Neural progenitor cell (in vitro differentiated cells): ENCODE data around the gene URAD. TPM values are rescaled to one million over a fixed set of nuclear protein-coding genes. Genes with fewer than 3 reads are reported as not detected.

Experiments used
- DNase-seq: peaks from one replicate; pipeline ENCODE4 v3.0.0-alpha.2; 2016; ENCODE audit warnings: low spot score
- H2AFZ ChIP-seq: fragments of 200-600 bp; sonication (generic); replicated peaks from 2 replicates; pipeline ENCODE4 v1.6.1; 2016; ENCODE audit warnings: antibody characterized with exemption
- H3F3A ChIP-seq: fragments of 200-600 bp; sonication (generic); 2 replicates; pipeline ENCODE4 v1.6.1; 2016; ENCODE audit warnings: antibody characterized with exemption, low read depth
- H3K27ac ChIP-seq: fragments of 200-600 bp; sonication (generic); 2 replicates; pipeline ENCODE4 v1.5.1; 2016; ENCODE audit warnings: mild to moderate bottlenecking
- H3K27me3 ChIP-seq: fragments of 200-600 bp; sonication (generic); 2 replicates; pipeline ENCODE4 v1.6.1; 2016; ENCODE audit warnings: mild to moderate bottlenecking, moderate library complexity
- H3K36me3 ChIP-seq: fragments of 200-600 bp; sonication (generic); 2 replicates; pipeline ENCODE4 v1.5.1; 2016
- H3K4me1 ChIP-seq: fragments of 200-600 bp; sonication (generic); 2 replicates; pipeline ENCODE4 v1.6.1; 2016; ENCODE audit warnings: mixed run types
- H3K4me2 ChIP-seq: fragments of 200-600 bp; sonication (generic); 2 replicates; pipeline ENCODE4 v1.6.1; 2016
- H3K4me3 ChIP-seq: fragments of 200-600 bp; sonication (generic); 2 replicates; pipeline ENCODE4 v1.5.1; 2016
- H3K79me2 ChIP-seq: fragments of 200-600 bp; sonication (generic); 2 replicates; pipeline ENCODE4 v1.6.1; 2016; ENCODE audit warnings: low read depth
- H3K9ac ChIP-seq: fragments of 200-600 bp; sonication (generic); 2 replicates; pipeline ENCODE4 v1.6.1; 2016
- H3K9me3 ChIP-seq: fragments of 200-600 bp; sonication (generic); 2 replicates; pipeline ENCODE4 v1.5.1; 2016; ENCODE audit warnings: low read depth
- H4K20me1 ChIP-seq: fragments of 200-600 bp; sonication (generic); 2 replicates; pipeline ENCODE4 v1.6.1; 2016; ENCODE audit warnings: low read depth
- H3K27ac Mint-ChIP-seq: 3 replicates; pipeline ENCODE4 v1.8.0; 2021; ENCODE audit warnings: mixed read lengths
- H3K27me3 Mint-ChIP-seq: 2 replicates; pipeline ENCODE4 v1.8.0; 2022; ENCODE audit warnings: low read depth, mild to moderate bottlenecking, inconsistent platforms, moderate library complexity, mixed read lengths; ENCODE audit not compliant: insufficient read depth
- H3K36me3 Mint-ChIP-seq: 3 replicates; pipeline ENCODE4 v1.8.0; 2021; ENCODE audit warnings: mixed read lengths
- H3K4me1 Mint-ChIP-seq: 3 replicates; pipeline ENCODE4 v1.8.0; 2021; ENCODE audit warnings: mixed read lengths
- H3K4me3 Mint-ChIP-seq: 3 replicates; pipeline ENCODE4 v1.8.0; 2021; ENCODE audit warnings: mild to moderate bottlenecking, moderate library complexity, mixed read lengths
- H3K9me3 Mint-ChIP-seq: 3 replicates; pipeline ENCODE4 v1.8.0; 2020; ENCODE audit warnings: mixed read lengths
- EZH2 ChIP-seq: fragments of 200-600 bp; sonication (generic); IDR thresholded peaks from 2 replicates; pipeline ENCODE4 v1.6.1; 2017; ENCODE audit warnings: antibody characterized with exemption, mild to moderate bottlenecking, moderate library complexity
- EZH2phosphoT487 ChIP-seq: fragments of 200-600 bp; sonication (generic); IDR thresholded peaks from 2 replicates; pipeline ENCODE4 v1.6.1; 2017; ENCODE audit warnings: antibody characterized with exemption
- total RNA-seq: library from RNA; depleted of rRNA; stranded (reverse); fragments of >200 nt; gene quantifications from 2 replicates; pipeline ENCODE4 v1.2.3, GENCODE V29; 2015; ENCODE audit warnings: low replicate concordance
- TF ChIP-seq, protein P1 (sequence below): fragments of 200-600 bp; sonication (generic); IDR thresholded peaks from 2 replicates; pipeline ENCODE4 v1.5.1; 2017; ENCODE audit warnings: antibody characterized with exemption, mild to moderate bottlenecking

The URAD gene
- total RNA-seq, 1 donor from 2014 or later: not detected

DNA sequence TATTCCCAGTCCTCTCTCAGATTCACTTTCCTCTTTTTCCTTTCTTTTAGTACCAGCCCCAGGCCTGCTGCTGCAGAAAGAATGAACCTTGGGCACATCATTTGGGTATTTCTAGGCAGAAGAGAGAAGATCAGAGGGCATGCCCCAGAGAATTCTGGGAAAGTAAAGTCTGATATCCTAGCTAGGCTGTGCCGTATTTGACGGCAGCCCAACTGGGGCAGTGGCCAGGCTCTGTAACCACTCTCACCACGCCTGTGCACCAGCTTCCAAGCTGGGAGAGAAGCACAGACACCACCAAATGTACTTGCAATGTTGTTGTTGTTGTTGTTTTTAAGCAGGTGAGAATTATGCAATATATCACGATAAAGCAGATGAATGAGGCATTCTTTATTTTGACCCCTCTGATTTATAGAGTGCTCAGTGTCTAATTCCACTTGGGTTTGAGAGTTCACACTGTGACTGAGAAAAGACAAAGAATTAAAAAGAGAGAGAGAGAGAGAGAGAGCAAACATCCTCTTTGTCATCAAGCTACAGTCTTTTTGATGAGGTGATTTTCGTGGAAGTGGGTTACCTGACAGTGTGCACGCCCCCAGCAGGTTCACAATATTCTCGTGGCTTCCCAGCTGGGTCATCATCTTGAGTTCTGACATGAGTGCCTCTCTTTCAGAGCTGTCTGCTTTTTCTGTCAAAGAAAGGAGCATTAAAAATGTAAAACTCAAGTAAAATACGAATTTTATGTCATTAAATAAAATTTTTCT is 39.3 kb upstream of the URAD start:
- Mint-ChIP-seq H3K36me3 (no peaks in the 10 kb centered on the region), H3K9me3 (no peaks in the 10 kb centered on the region), H3K4me1 (peaks cover 8% of the 10 kb centered on the region), H3K27me3 (peaks cover 2% of the 10 kb centered on the region), H3K27ac (no peak overlapping the region), H3K4me3 (no peak overlapping the region)
- Histone ChIP-seq H3K4me1 (peaks cover 7% of the 10 kb centered on the region), H3F3A (peaks cover 6% of the 10 kb centered on the region), H3K79me2 (no peaks in the 10 kb centered on the region), H3K4me2 (no peak overlapping the region), H3K36me3 (no peaks in the 10 kb centered on the region), H3K9me3 (no peaks in the 10 kb centered on the region), H3K27ac (no peak overlapping the region), H3K9ac (no peak overlapping the region), H3K27me3 (no peaks in the 10 kb centered on the region), H3K4me3 (no peak overlapping the region), H4K20me1 (no peaks in the 10 kb centered on the region), H2AFZ (no peak overlapping the region)
- no peak for DNase-seq
- TF ChIP-seq EZH2: no peak
- TF ChIP-seq, protein P1, sequence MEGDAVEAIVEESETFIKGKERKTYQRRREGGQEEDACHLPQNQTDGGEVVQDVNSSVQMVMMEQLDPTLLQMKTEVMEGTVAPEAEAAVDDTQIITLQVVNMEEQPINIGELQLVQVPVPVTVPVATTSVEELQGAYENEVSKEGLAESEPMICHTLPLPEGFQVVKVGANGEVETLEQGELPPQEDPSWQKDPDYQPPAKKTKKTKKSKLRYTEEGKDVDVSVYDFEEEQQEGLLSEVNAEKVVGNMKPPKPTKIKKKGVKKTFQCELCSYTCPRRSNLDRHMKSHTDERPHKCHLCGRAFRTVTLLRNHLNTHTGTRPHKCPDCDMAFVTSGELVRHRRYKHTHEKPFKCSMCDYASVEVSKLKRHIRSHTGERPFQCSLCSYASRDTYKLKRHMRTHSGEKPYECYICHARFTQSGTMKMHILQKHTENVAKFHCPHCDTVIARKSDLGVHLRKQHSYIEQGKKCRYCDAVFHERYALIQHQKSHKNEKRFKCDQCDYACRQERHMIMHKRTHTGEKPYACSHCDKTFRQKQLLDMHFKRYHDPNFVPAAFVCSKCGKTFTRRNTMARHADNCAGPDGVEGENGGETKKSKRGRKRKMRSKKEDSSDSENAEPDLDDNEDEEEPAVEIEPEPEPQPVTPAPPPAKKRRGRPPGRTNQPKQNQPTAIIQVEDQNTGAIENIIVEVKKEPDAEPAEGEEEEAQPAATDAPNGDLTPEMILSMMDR: no peak
- TF ChIP-seq EZH2phosphoT487: no peak

- no peaks in the 10 kb centered on the region for H3K36me3 Mint-ChIP-seq
- peaks cover 14% of the 10 kb centered on the region for H3K4me1 Mint-ChIP-seq
- no peaks in the 10 kb centered on the region for H3K9me3 ChIP-seq
These were observed 38.6 kb upstream of the URAD start for GRCh38 chr13:28027071-28027470.

GRCh38 chr13:28026508-28026907 is 38.0 kb upstream of the URAD start:
- no peak overlapping the region for H3K4me2 ChIP-seq
- H3K27me3 Mint-ChIP-seq: peaks cover 2% of the 10 kb centered on the region
- H3K27ac Mint-ChIP-seq: no peak overlapping the region
- no peak for DNase-seq
- peaks cover 10% of the 10 kb centered on the region for H3F3A ChIP-seq
- H3K79me2 ChIP-seq: no peaks in the 10 kb centered on the region
- TF ChIP-seq EZH2phosphoT487 (no peak), EZH2 (no peak)
- TF ChIP-seq, protein P1: no peak
- H3K9me3 ChIP-seq: no peaks in the 10 kb centered on the region
- no peaks in the 10 kb centered on the region for H3K36me3 ChIP-seq
- no peaks in the 10 kb centered on the region for H3K9me3 Mint-ChIP-seq
- no peaks in the 10 kb centered on the region for H3K36me3 Mint-ChIP-seq
- no peak overlapping the region for H3K4me3 ChIP-seq
- H3K27ac ChIP-seq: no peak overlapping the region
- H4K20me1 ChIP-seq: no peaks in the 10 kb centered on the region
- H2AFZ ChIP-seq: no peak overlapping the region
- H3K4me1 ChIP-seq: peaks cover 11% of the 10 kb centered on the region
- H3K27me3 ChIP-seq: no peaks in the 10 kb centered on the region
- no peak overlapping the region for H3K4me3 Mint-ChIP-seq
- H3K9ac ChIP-seq: no peak overlapping the region
- H3K4me1 Mint-ChIP-seq: peaks cover 14% of the 10 kb centered on the region

More at GRCh38 chr13:28027071-28027470, 38.6 kb upstream of the URAD start:
- Mint-ChIP-seq H3K27ac (no peak overlapping the region), H3K27me3 (peaks cover 2% of the 10 kb centered on the region), H3K9me3 (no peaks in the 10 kb centered on the region), H3K4me3 (no peak overlapping the region)
- Histone ChIP-seq H2AFZ (no peak overlapping the region), H3K79me2 (no peaks in the 10 kb centered on the region), H3K4me2 (no peak overlapping the region), H3K27ac (no peak overlapping the region), H4K20me1 (no peaks in the 10 kb centered on the region), H3F3A (peaks cover 10% of the 10 kb centered on the region), H3K4me1 (peaks cover 11% of the 10 kb centered on the region), H3K36me3 (no peaks in the 10 kb centered on the region), H3K4me3 (no peak overlapping the region), H3K9ac (no peak overlapping the region), H3K27me3 (no peaks in the 10 kb centered on the region)
- TF ChIP-seq EZH2phosphoT487 (no peak), EZH2 (no peak)
- TF ChIP-seq, protein P1: no peak
- no peak for DNase-seq
